HL-60 (cell line): ENCODE results near the gene TTLL13.

ENCODE experiments used
- DNase-seq, 2 experiments: peaks; one replicate each; pipeline ENCODE4 v3.0.0-alpha.2; 2010 to 2020; ENCODE audit warnings: low read depth in 1 of 2, low spot score in 1 of 2
- H3K27ac ChIP-seq: fragments of 250-450 bp; sonication (Bioruptor Pico); replicated peaks from 2 replicates; pipeline ENCODE4 v1.5.1; 2020; ENCODE audit warnings: mild to moderate bottlenecking, moderate library complexity
- H3K27me3 ChIP-seq: fragments of 250-450 bp; sonication (Bioruptor Pico); 2 replicates; pipeline ENCODE4 v1.5.1; 2021; ENCODE audit warnings: mild to moderate bottlenecking, moderate library complexity; ENCODE audit not compliant: insufficient read depth, poor library complexity, severe bottlenecking
- H3K4me3 ChIP-seq: replicated peaks from 2 replicates; pipeline ENCODE4 v1.5.1; 2011; ENCODE audit warnings: mild to moderate bottlenecking, control low read depth, low read length; ENCODE audit not compliant: insufficient read depth
- CTCF ChIP-seq: IDR thresholded peaks from one replicate; pipeline ENCODE4 v1.5.1; 2011; ENCODE audit warnings: low read length, control low read depth, inconsistent platforms; ENCODE audit not compliant: insufficient read depth
- GABPA ChIP-seq: IDR thresholded peaks from 2 replicates; pipeline ENCODE4 v1.6.1; 2012; ENCODE audit warnings: low read depth
- POLR2AphosphoS5 ChIP-seq: IDR thresholded peaks from 2 replicates; pipeline ENCODE4 v1.6.1; 2012; ENCODE audit warnings: low read depth
- REST ChIP-seq: IDR thresholded peaks from 2 replicates; pipeline ENCODE4 v1.6.1; 2012; ENCODE audit warnings: low read depth; ENCODE audit not compliant: insufficient replicate concordance
- SPI1 ChIP-seq: IDR thresholded peaks from 2 replicates; pipeline ENCODE4 v1.6.1; 2012; ENCODE audit warnings: low read depth, mild to moderate bottlenecking, borderline replicate concordance

The TTLL13 gene

GRCh38 chr15:90222547-90222946 is 26.8 kb upstream of the TTLL13 start:
- Histone ChIP-seq H3K27ac (no peak overlapping the region), H3K4me3 (no peak overlapping the region), H3K27me3 (no peaks in the 10 kb centered on the region)
- TF ChIP-seq CTCF (no peak), SPI1 (no peak), GABPA (no peak), REST (no peak), POLR2AphosphoS5 (no peak)
- no peak for DNase-seq

GRCh38 chr15:90223441-90224165 is 25.8 kb upstream of the TTLL13 start:
- DNase-seq: no peak
- no peak overlapping the region for H3K27ac ChIP-seq

More at GRCh38 chr15:90223441-90224165, 25.8 kb upstream of the TTLL13 start:
- no peak overlapping the region for H3K4me3 ChIP-seq
- H3K27me3 ChIP-seq: no peaks in the 10 kb centered on the region
- TF ChIP-seq GABPA (no peak), POLR2AphosphoS5 (no peak), SPI1 (no peak), REST (no peak), CTCF (no peak)
